Adrenal gland (tissue), 5 donors: ENCODE data around the gene SGMS1.

ENCODE experiments used
- POLR2A ChIP-seq, 2 donors: fragments of 450-650 bp; IDR thresholded peaks; one replicate each; pipeline ENCODE4 v1.6.1; 2017; ENCODE audit warnings: antibody characterized with exemption in 2 of 2, mild to moderate bottlenecking in 2 of 2, moderate library complexity in 1 of 2
- TF ChIP-seq, protein P1 (sequence below), 6 experiments: fragments of 450-650 bp in 4 of 6; fragments of 200-600 bp in 2 of 6; sonication (generic) in 1 of 6; IDR thresholded peaks; 1 replicate in 5 of 6; 2 replicates in 1 of 6; pipeline versions ENCODE4 v1.5.1 to v1.8.0; 2016 to 2021; ENCODE audit warnings: antibody characterized with exemption in 6 of 6, mild to moderate bottlenecking in 2 of 6, moderate library complexity in 1 of 6
- donor health status: DM: no; HTN: no; CAD: no.

DNA sequence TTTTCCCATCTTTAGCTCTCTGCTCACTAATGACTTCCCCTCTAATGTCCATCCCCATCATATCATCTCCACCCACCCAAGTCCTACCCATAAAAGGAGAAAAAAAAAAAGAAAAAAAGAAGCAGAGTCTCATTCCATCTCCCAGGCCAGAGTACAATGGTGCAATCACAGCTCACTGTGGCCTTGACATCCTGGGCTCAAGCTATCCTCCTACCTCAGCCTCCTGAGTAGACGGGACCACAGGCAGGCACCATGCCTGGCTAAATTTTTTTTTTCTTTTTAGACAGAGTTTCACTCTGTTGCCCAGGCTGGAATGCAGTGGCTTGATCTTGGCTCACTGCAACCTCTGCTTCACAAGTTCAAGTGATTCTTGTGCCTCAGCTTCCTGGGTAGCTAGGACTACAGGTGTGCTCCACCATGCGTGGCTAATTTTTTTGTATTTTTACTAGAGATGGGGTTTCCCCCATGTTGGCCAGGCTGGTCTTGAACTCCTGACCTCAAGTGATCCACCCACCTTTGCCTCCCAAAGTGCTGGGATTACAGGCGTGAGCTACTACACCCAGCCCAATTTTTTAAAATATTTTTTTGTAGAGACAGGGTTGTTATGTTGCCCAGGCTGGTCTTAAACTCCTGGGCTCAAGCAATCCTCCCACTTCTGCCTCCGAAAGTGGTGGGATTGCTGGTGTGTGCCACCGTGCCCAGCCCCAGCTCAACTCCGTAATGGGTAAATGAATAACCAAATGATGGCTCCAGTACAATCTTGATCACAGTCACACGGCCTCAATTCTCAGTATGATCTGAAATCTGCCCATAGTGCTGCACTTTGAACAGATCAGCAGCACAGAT, 24.6 kb upstream of the SGMS1 start:
- TF ChIP-seq, protein P1, sequence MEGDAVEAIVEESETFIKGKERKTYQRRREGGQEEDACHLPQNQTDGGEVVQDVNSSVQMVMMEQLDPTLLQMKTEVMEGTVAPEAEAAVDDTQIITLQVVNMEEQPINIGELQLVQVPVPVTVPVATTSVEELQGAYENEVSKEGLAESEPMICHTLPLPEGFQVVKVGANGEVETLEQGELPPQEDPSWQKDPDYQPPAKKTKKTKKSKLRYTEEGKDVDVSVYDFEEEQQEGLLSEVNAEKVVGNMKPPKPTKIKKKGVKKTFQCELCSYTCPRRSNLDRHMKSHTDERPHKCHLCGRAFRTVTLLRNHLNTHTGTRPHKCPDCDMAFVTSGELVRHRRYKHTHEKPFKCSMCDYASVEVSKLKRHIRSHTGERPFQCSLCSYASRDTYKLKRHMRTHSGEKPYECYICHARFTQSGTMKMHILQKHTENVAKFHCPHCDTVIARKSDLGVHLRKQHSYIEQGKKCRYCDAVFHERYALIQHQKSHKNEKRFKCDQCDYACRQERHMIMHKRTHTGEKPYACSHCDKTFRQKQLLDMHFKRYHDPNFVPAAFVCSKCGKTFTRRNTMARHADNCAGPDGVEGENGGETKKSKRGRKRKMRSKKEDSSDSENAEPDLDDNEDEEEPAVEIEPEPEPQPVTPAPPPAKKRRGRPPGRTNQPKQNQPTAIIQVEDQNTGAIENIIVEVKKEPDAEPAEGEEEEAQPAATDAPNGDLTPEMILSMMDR (IDR thresholded peaks at IDR 0.05) = no peak
- TF ChIP-seq POLR2A (IDR thresholded peaks at IDR 0.05) = no peak
